Testis (tissue), 2 donors: ENCODE results near the gene TMEM135.

ENCODE experiments used
- POLR2A ChIP-seq: fragments of 450-650 bp; IDR thresholded peaks from one replicate; pipeline ENCODE4 v1.6.1; 2017; ENCODE audit warnings: antibody characterized with exemption, mild to moderate bottlenecking, moderate library complexity
- TF ChIP-seq, protein P1 (sequence below), 3 experiments: fragments of 450-650 bp in 2 of 3; fragments of 200-600 bp in 1 of 3; sonication (generic) in 1 of 3; IDR thresholded peaks; one replicate each; pipeline ENCODE4 v1.5.1; 2016 to 2019; ENCODE audit warnings: antibody characterized with exemption in 3 of 3, mild to moderate bottlenecking in 2 of 3, moderate library complexity in 1 of 3

DNA sequence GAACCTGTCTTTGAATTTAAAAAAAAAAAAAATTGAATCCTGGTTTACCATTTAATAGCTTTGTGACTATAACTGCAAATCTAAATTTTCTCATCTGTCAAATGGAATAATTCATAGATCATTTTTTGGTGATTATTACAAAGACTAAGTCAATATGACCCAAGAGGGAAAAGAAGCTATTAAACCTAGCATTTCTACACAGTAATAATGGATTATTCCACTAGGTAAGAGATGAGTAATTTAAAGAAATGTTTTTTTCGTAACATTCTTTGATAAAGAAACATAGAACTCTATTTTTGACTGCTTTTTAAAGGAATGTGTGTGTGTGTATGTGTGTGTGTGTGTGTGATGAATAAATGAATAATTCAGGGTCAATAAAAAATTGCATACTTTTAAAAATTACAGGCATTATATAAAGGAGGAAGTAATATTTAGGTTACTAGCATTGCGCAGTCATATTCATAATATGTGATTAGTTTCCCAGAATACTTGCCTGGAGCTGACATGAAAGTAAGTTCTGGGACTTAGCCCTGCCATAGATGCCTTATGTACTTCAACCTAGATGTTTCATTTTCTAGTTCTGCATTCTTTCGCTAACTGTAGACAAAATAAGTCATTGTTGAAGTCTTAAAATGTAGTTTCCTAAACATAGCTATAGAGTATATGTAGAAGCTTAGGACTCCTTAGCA, 72.9 kb downstream of the TMEM135 start:
- TF ChIP-seq, protein P1, sequence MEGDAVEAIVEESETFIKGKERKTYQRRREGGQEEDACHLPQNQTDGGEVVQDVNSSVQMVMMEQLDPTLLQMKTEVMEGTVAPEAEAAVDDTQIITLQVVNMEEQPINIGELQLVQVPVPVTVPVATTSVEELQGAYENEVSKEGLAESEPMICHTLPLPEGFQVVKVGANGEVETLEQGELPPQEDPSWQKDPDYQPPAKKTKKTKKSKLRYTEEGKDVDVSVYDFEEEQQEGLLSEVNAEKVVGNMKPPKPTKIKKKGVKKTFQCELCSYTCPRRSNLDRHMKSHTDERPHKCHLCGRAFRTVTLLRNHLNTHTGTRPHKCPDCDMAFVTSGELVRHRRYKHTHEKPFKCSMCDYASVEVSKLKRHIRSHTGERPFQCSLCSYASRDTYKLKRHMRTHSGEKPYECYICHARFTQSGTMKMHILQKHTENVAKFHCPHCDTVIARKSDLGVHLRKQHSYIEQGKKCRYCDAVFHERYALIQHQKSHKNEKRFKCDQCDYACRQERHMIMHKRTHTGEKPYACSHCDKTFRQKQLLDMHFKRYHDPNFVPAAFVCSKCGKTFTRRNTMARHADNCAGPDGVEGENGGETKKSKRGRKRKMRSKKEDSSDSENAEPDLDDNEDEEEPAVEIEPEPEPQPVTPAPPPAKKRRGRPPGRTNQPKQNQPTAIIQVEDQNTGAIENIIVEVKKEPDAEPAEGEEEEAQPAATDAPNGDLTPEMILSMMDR (IDR thresholded peaks at IDR 0.05): no peak
- no peak for TF ChIP-seq POLR2A
